IMR-90 (cell line): ENCODE results near the gene CUL3. TPM values are rescaled to one million over a fixed set of nuclear protein-coding genes. Genes with fewer than 3 reads are reported as not detected.

ENCODE experiments used
- ATAC-seq: fragments of 200-7000 bp; cut with Tn5 transposase; 2 replicates; pipeline ENCODE4 v1.9.1; 2020; ENCODE audit warnings: low read depth, mild to moderate bottlenecking, moderate library complexity
- BruUV-seq: library from RNA; stranded (reverse); fragments of 400-500 nt; replicated peaks from 2 replicates; lab custom pipeline; 2021; lab: Mats Ljungman, UMichigan
- CTCF ChIA-PET: fragments of 300-600 bp; formaldehyde crosslinking; extraction: SDS; loops from one replicate; lab custom pipeline; 2021; ENCODE audit warnings: antibody characterized with exemption; lab: Yijun Ruan, JAX
- POLR2A ChIA-PET: fragments of 300-600 bp; sonication (Branson Sonifier 250); formaldehyde crosslinking; loops from one replicate; lab custom pipeline; 2022; ENCODE audit warnings: antibody characterized with exemption; ENCODE audit not compliant: unreplicated experiment; lab: Charles Lee
- DNase-seq: peaks from one replicate; pipeline ENCODE4 v3.0.0; 2013
- H2AFZ ChIP-seq: replicated peaks from 2 replicates; pipeline ENCODE3; 2013; ENCODE audit warnings: low read length, mild to moderate bottlenecking; ENCODE audit not compliant: poor library complexity
- H2AK5ac ChIP-seq: 2 replicates; pipeline ENCODE4 v1.6.1; 2013; ENCODE audit warnings: low read depth, low read length, inconsistent platforms
- H2AK9ac ChIP-seq: replicated peaks from 2 replicates; pipeline ENCODE3; 2013; ENCODE audit warnings: mild to moderate bottlenecking, low read depth, low read length, moderate library complexity; ENCODE audit not compliant: poor library complexity
- H2BK120ac ChIP-seq: 2 replicates; pipeline ENCODE4 v1.6.1; 2013; ENCODE audit warnings: low read depth, low read length, inconsistent platforms
- H2BK15ac ChIP-seq: 3 replicates; pipeline ENCODE4 v1.6.1; 2013; ENCODE audit warnings: low read depth, low read length, inconsistent platforms
- H2BK20ac ChIP-seq: 2 replicates; pipeline ENCODE4 v1.6.1; 2013; ENCODE audit warnings: low read depth, mild to moderate bottlenecking, inconsistent platforms, low read length, moderate library complexity
- H2BK5ac ChIP-seq: 2 replicates; pipeline ENCODE4 v1.6.1; 2013; ENCODE audit warnings: mild to moderate bottlenecking, low read depth, low read length, inconsistent platforms; ENCODE audit not compliant: poor library complexity, severe bottlenecking
- H3K14ac ChIP-seq: replicated peaks from 2 replicates; pipeline ENCODE4 v1.6.1; 2013; ENCODE audit warnings: low read depth, low read length, inconsistent platforms
- H3K18ac ChIP-seq: 2 replicates; pipeline ENCODE4 v1.6.1; 2013; ENCODE audit warnings: low read depth, low read length, control low read depth
- H3K23ac ChIP-seq: 2 replicates; pipeline ENCODE4 v1.6.1; 2013; ENCODE audit warnings: low read depth, low read length, inconsistent platforms
- H3K27ac ChIP-seq: 2 replicates; pipeline ENCODE4 v1.5.1; 2013; ENCODE audit warnings: mild to moderate bottlenecking, control low read depth, low read length; ENCODE audit not compliant: insufficient read depth
- H3K27me3 ChIP-seq: 2 replicates; pipeline ENCODE4 v1.6.1; 2013; ENCODE audit warnings: low read length; ENCODE audit not compliant: control insufficient read depth, insufficient read depth
- H3K36me3 ChIP-seq: 2 replicates; pipeline ENCODE4 v1.6.1; 2013; ENCODE audit warnings: low read length, mixed read lengths; ENCODE audit not compliant: control insufficient read depth, insufficient read depth
- H3K4ac ChIP-seq: 2 replicates; pipeline ENCODE4 v1.6.1; 2013; ENCODE audit warnings: low read depth, low read length, inconsistent platforms
- H3K4me1 ChIP-seq: 2 replicates; pipeline ENCODE4 v1.6.1; 2013; ENCODE audit warnings: low read length, mixed read lengths; ENCODE audit not compliant: control insufficient read depth, insufficient read depth
- H3K4me2 ChIP-seq: 2 replicates; pipeline ENCODE4 v1.6.1; 2013; ENCODE audit warnings: low read depth, mild to moderate bottlenecking, control low read depth, low read length, moderate library complexity
- H3K4me3 ChIP-seq: 2 replicates; pipeline ENCODE4 v1.5.1; 2013; ENCODE audit warnings: low read depth, mild to moderate bottlenecking, control low read depth, low read length, moderate library complexity; ENCODE audit not compliant: insufficient read depth
- H3K56ac ChIP-seq: 2 replicates; pipeline ENCODE4 v1.6.1; 2013; ENCODE audit warnings: low read length, inconsistent platforms; ENCODE audit not compliant: insufficient read depth; ENCODE audit errors: extremely low read depth
- H3K79me1 ChIP-seq, 2 experiments: 2 replicates each; pipeline ENCODE4 v1.6.1; 2013; ENCODE audit warnings: low read length in 2 of 2, inconsistent platforms in 1 of 2, low read depth in 1 of 2
- H3K9ac ChIP-seq: 2 replicates; pipeline ENCODE4 v1.6.1; 2013; ENCODE audit warnings: low read depth, low read length, control low read depth
- H3K9me1 ChIP-seq: 2 replicates; pipeline ENCODE4 v1.6.1; 2013; ENCODE audit warnings: low read length, inconsistent platforms; ENCODE audit not compliant: insufficient read depth
- H3K9me3 ChIP-seq: 2 replicates; pipeline ENCODE4 v1.6.1; 2013; ENCODE audit warnings: low read length; ENCODE audit not compliant: control insufficient read depth, insufficient read depth
- H4K20me1 ChIP-seq: 2 replicates; pipeline ENCODE4 v1.6.1; 2013; ENCODE audit warnings: low read length, inconsistent platforms; ENCODE audit not compliant: insufficient read depth
- H4K5ac ChIP-seq: 2 replicates; pipeline ENCODE4 v1.6.1; 2013; ENCODE audit warnings: mild to moderate bottlenecking, low read depth, low read length, control low read depth
- H4K8ac ChIP-seq, 2 experiments: 2 replicates each; pipeline ENCODE4 v1.6.1; 2013; ENCODE audit warnings: low read depth in 2 of 2, low read length in 2 of 2, control low read depth in 1 of 2, inconsistent platforms in 1 of 2
- H4K91ac ChIP-seq: 2 replicates; pipeline ENCODE4 v1.6.1; 2013; ENCODE audit warnings: low read depth, low read length, inconsistent platforms; ENCODE audit not compliant: insufficient read depth
- BHLHE40 ChIP-seq: fragments of 150-350 bp; IDR thresholded peaks from 2 replicates; pipeline ENCODE4 v1.6.1; 2016; ENCODE audit warnings: mild to moderate bottlenecking, low read depth, low read length
- ELK1 ChIP-seq: fragments of 150-350 bp; IDR thresholded peaks from 2 replicates; pipeline ENCODE4 v1.6.1; 2016; ENCODE audit warnings: low read depth, mild to moderate bottlenecking, low read length, moderate library complexity, borderline replicate concordance
- WGBS, 2 experiments: methylation state at CpG; one replicate each; pipeline versions ENCODE4 v1.1.5 to v1.1.7; 2013; ENCODE audit warnings: missing lambda C conversion rate in 2 of 2; ENCODE audit not compliant: insufficient read length in 1 of 2; ENCODE audit errors: extremely low coverage in 2 of 2; 5-methylcytosine and 5-hydroxymethylcytosine counted together
- dilution Hi-C: fragments of 300-500 bp; cut with HindIII; formaldehyde crosslinking; loops from one replicate; pipeline ENCODE4 v1.14.3; 2018; ENCODE audit warnings: low sequenced_read_pairs; ENCODE audit not compliant: unreplicated experiment
- in situ Hi-C: fragments of 300-500 bp; cut with MboI; formaldehyde crosslinking; loops from 3 replicates; pipeline ENCODE4 v1.14.3; 2019; ENCODE audit warnings: low sequenced_read_pairs, inconsistent platforms, mixed read lengths
- intact Hi-C: fragments of 100-400 bp; cut with micrococcal nuclease; formaldehyde crosslinking; loops from 2 replicates; pipeline ENCODE4 v1.10.0; 2022
- polyA plus RNA-seq, 3 experiments: library from polyadenylated mRNA; depleted of rRNA; stranded (reverse); fragments of >200 nt; gene quantifications; 2 replicates each; pipeline ENCODE4 v1.2.3, GENCODE V29; 2012; ENCODE audit warnings: low replicate concordance in 1 of 3
- total RNA-seq: library from RNA; depleted of rRNA; stranded (reverse); fragments of >200 nt; gene quantifications from 2 replicates; pipeline ENCODE4 v1.2.3, GENCODE V29; 2012

Gene CUL3
- total and polyA plus RNA-seq, 2 of the 4 experiments (the other 2 are of a cell fraction) = 33.7 to 45.7 TPM

GRCh38 chr2:224479826-224480225, 105.3 kb downstream of the CUL3 start:
- no CpG with 5 or more reads among the region's 2 CpGs for WGBS, 2 experiments
- Histone ChIP-seq H3K9ac (no peak overlapping the region), H3K79me1 (peaks cover 24 to 30% of the 10 kb centered on the region in 2 experiments), H3K14ac (no peak overlapping the region), H4K91ac (no peak overlapping the region), H3K4me1 (peaks cover 3% of the 10 kb centered on the region; the same call in 1 of the 2 replicates), H4K20me1 (no peaks in the 10 kb centered on the region), H2BK5ac (no peak overlapping the region), H3K56ac (no peak overlapping the region), H3K27ac (no peak overlapping the region), H2BK20ac (no peak overlapping the region), H4K5ac (no peak overlapping the region), H2BK15ac (no peak overlapping the region), H3K4me2 (no peak overlapping the region), H2AK9ac (no peak overlapping the region), H3K36me3 (peaks cover 20% of the 10 kb centered on the region), H2AK5ac (no peak overlapping the region), H3K23ac (no peak overlapping the region), H2AFZ (no peak overlapping the region), H3K9me1 (0 out of 2 replicates have a peak, but pooled peaks cover 4% of the 10 kb centered on the region), H2BK120ac (no peak overlapping the region), H3K9me3 (no peaks in the 10 kb centered on the region), H3K18ac (no peak overlapping the region), H3K4ac (no peak overlapping the region), H4K8ac (no peak overlapping the region), H3K4me3 (no peak overlapping the region), H3K27me3 (no peaks in the 10 kb centered on the region)
- DNase-seq (no peak), ATAC-seq (no peak)
- intact Hi-C loops (no loop called here), in situ Hi-C loops (no loop called here), dilution Hi-C loops (no loop called here)
- BruUV-seq = no TSS peak
- TF ChIP-seq BHLHE40 = no peak
- no peak for TF ChIP-seq ELK1
- CTCF ChIA-PET = no interaction called here
- POLR2A ChIA-PET = no interaction called here
